CD8-positive, alpha-beta memory T cell (primary cell): ENCODE data around the gene ANGEL1. TPM values are rescaled to one million over a fixed set of nuclear protein-coding genes. Genes with fewer than 3 reads are reported as not detected.

ENCODE experiments used
- CTCF ChIA-PET: fragments of 350-600 bp; sonication (Branson Sonifier 250); formaldehyde crosslinking; loops from one replicate; lab custom pipeline; 2021; ENCODE audit warnings: antibody characterized with exemption; lab: Charles Lee
- POLR2A ChIA-PET: fragments of 350-600 bp; sonication (Branson Sonifier 250); formaldehyde crosslinking; loops from one replicate; lab custom pipeline; 2021; ENCODE audit warnings: antibody characterized with exemption; lab: Charles Lee
- DNase-seq, 5 donors: peaks; one replicate each; pipeline versions ENCODE4 v3.0.0 to v3.0.0-alpha.2; 2020 to 2022; ENCODE audit warnings: mixed read lengths in 1 of 5
- H3K27ac ChIP-seq: one replicate; pipeline ENCODE4 v1.7.0; 2013; ENCODE audit warnings: low read depth, mild to moderate bottlenecking, low read length, moderate library complexity
- H3K27me3 ChIP-seq: 2 replicates; pipeline ENCODE4 v1.7.0; 2013; ENCODE audit warnings: low read length, mild to moderate bottlenecking; ENCODE audit not compliant: insufficient read depth, poor library complexity, severe bottlenecking
- H3K36me3 ChIP-seq: 2 replicates; pipeline ENCODE4 v1.7.0; 2013; ENCODE audit warnings: mild to moderate bottlenecking, low read length, moderate library complexity; ENCODE audit not compliant: insufficient read depth
- H3K4me1 ChIP-seq: 2 replicates; pipeline ENCODE4 v1.7.0; 2013; ENCODE audit warnings: mild to moderate bottlenecking, low read length, moderate library complexity; ENCODE audit not compliant: insufficient read depth
- H3K4me3 ChIP-seq: 2 replicates; pipeline ENCODE4 v1.7.0; 2013; ENCODE audit warnings: mild to moderate bottlenecking, low read length
- H3K9me3 ChIP-seq: 2 replicates; pipeline ENCODE4 v1.7.0; 2013; ENCODE audit warnings: mild to moderate bottlenecking, low read length
- H3K27ac Mint-ChIP-seq, 8 donors: one replicate each; pipeline ENCODE4 v1.8.0; 2020 to 2021; ENCODE audit warnings: mixed read lengths in 8 of 8, mild to moderate bottlenecking in 6 of 8, inconsistent platforms in 3 of 8, moderate library complexity in 3 of 8
- H3K27me3 Mint-ChIP-seq, 2 donors: one replicate each; pipeline ENCODE4 v1.8.0; 2020 to 2021; ENCODE audit warnings: mixed read lengths in 2 of 2, mild to moderate bottlenecking in 1 of 2, moderate library complexity in 1 of 2
- H3K36me3 Mint-ChIP-seq, 3 donors: one replicate each; pipeline ENCODE4 v1.8.0; 2020 to 2021; ENCODE audit warnings: mixed read lengths in 3 of 3, inconsistent platforms in 1 of 3, mild to moderate bottlenecking in 1 of 3
- H3K4me1 Mint-ChIP-seq, 3 donors: one replicate each; pipeline ENCODE4 v1.8.0; 2020 to 2021; ENCODE audit warnings: mixed read lengths in 3 of 3, inconsistent platforms in 1 of 3, mild to moderate bottlenecking in 1 of 3
- H3K4me3 Mint-ChIP-seq, 7 donors: one replicate each; pipeline ENCODE4 v1.8.0; 2020 to 2021; ENCODE audit warnings: mixed read lengths in 7 of 7, mild to moderate bottlenecking in 6 of 7, moderate library complexity in 4 of 7, inconsistent platforms in 2 of 7
- H3K9me3 Mint-ChIP-seq, 5 donors: one replicate each; pipeline ENCODE4 v1.8.0; 2020 to 2022; ENCODE audit warnings: mixed read lengths in 5 of 5, mild to moderate bottlenecking in 3 of 5, moderate library complexity in 2 of 5, inconsistent platforms in 1 of 5
- polyA plus RNA-seq: library from polyadenylated mRNA; unstranded; fragments of 300-500 nt; fragmentation: Illumina TruSeq; gene quantifications from one replicate; pipeline ENCODE4 v1.2.3, GENCODE V29; 2021
- total RNA-seq, 2 experiments: library from RNA; stranded (reverse); gene quantifications; one replicate each; pipeline ENCODE4 v1.2.3, GENCODE V29; 2021

ANGEL1 gene
- total and polyA plus RNA-seq, 3 experiments from 2014 or later = 16.0 to 19.7 (median 17.1) TPM

DNA sequence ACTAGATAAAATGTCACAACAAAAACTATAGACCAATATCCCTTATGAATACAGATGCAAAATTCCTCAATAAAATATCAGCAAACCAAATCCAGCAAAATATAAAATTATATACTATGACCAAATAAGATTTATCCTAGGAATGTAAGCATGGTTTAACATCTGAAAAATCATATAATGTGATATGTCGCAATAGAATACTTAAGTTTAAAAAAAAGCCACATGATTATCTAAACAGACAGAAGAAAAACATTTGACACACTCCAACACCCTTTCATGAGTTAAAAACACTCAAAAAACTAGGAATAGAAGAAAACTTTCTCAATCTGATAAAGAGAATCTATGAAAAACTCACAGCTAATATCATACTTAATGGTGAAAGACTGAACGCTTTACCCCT lies 20.3 kb downstream of the ANGEL1 start:
- H3K4me1 ChIP-seq = no peaks in the 10 kb centered on the region
- H3K27me3 ChIP-seq = no peaks in the 10 kb centered on the region
- DNase-seq = no peak
- peaks cover 31% of the 10 kb centered on the region for H3K36me3 ChIP-seq
- H3K4me3 ChIP-seq = no peak overlapping the region
- Mint-ChIP-seq H3K27me3 (no peaks in the 10 kb centered on the region), H3K36me3 (peaks cover 0 to 74% (median 23%) of the 10 kb centered on the region in 3 donors), H3K27ac (peak overlapping the region in 1 of 8 donors; percentile 47), H3K4me3 (no peak overlapping the region), H3K4me1 (no peaks in the 10 kb centered on the region), H3K9me3 (no peaks in the 10 kb centered on the region)
- CTCF ChIA-PET = no interaction called here
- H3K9me3 ChIP-seq = no peaks in the 10 kb centered on the region
- no peak overlapping the region for H3K27ac ChIP-seq
- POLR2A ChIA-PET = no interaction called here

GRCh38 chr14:76786601-76787000 lies 26.1 kb downstream of the ANGEL1 start:
- ChIA-PET CTCF (interaction anchor here (5.9 kb wide), 1 partner anchor 76 kb away, joined by 57 read pairs; no protein-coding TSS in a partner anchor), POLR2A (no interaction called here)
- Histone ChIP-seq H3K36me3 (peaks cover 43% of the 10 kb centered on the region), H3K4me3 (no peak overlapping the region), H3K4me1 (peaks cover 9% of the 10 kb centered on the region), H3K27me3 (no peaks in the 10 kb centered on the region), H3K27ac (no peak overlapping the region), H3K9me3 (no peaks in the 10 kb centered on the region)
- peaks cover 13 to 30% (median 16%) of the 10 kb centered on the region in 3 donors for H3K4me1 Mint-ChIP-seq
- H3K9me3 Mint-ChIP-seq = no peaks in the 10 kb centered on the region
- DNase-seq = no peak
- H3K4me3 Mint-ChIP-seq = no peak overlapping the region
- peaks cover 0 to 77% (median 24%) of the 10 kb centered on the region in 3 donors for H3K36me3 Mint-ChIP-seq
- peak overlapping the region in 2 of 8 donors; percentile 61 to 66 for H3K27ac Mint-ChIP-seq
- no peaks in the 10 kb centered on the region for H3K27me3 Mint-ChIP-seq

DNA sequence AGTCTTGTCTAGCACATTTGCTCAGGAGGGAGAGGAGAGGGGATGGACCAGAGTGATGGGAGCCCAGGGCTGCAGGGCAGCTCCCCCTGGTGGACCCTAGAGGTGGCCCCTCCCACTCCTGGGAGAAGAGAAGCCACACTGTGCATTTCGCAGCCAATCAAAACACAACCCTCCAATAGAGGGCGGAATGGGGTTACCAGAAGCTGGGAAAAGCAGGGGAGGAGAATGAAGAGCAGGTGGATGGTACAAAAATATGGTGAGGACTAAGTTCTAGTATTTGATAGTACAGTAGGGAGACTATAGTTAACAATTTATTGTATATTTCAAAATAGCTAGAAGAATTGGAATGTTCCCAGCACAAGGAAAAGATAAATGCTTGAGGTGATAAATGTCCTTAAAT lies 27.8 kb downstream of the ANGEL1 start:
- H3K9me3 Mint-ChIP-seq = no peaks in the 10 kb centered on the region
- DNase-seq = peak; percentile 17 to 68 (median 38)
- ChIA-PET CTCF (interaction anchor here (0.7 to 5.9 kb wide), 11 partner anchors 12 to 88 kb away, joined by 3 to 57 read pairs (median 4); partner anchors contain the start of genes ANGEL1 and VASH1), POLR2A (no interaction called here)
- H3K4me3 Mint-ChIP-seq = peak overlapping the region in 1 of 7 donors; percentile 77
- no peaks in the 10 kb centered on the region for H3K27me3 Mint-ChIP-seq
- H3K4me1 Mint-ChIP-seq = peaks cover 13 to 30% (median 21%) of the 10 kb centered on the region in 3 donors
- Histone ChIP-seq H3K36me3 (peaks cover 30% of the 10 kb centered on the region), H3K27ac (no peak overlapping the region), H3K9me3 (no peaks in the 10 kb centered on the region), H3K4me3 (no peak overlapping the region), H3K4me1 (peaks cover 9% of the 10 kb centered on the region), H3K27me3 (no peaks in the 10 kb centered on the region)
- H3K36me3 Mint-ChIP-seq = peaks cover 0 to 72% (median 25%) of the 10 kb centered on the region in 3 donors
- H3K27ac Mint-ChIP-seq = peak overlapping the region in 6 of 8 donors; percentile 47 to 80 (median 68)

GRCh38 chr14:76784266-76784874 lies 28.3 kb downstream of the ANGEL1 start:
- H3K9me3 ChIP-seq = no peaks in the 10 kb centered on the region
- peaks cover 13 to 30% (median 21%) of the 10 kb centered on the region in 3 donors for H3K4me1 Mint-ChIP-seq
- H3K36me3 Mint-ChIP-seq = peaks cover 0 to 70% (median 25%) of the 10 kb centered on the region in 3 donors
- no peaks in the 10 kb centered on the region for H3K9me3 Mint-ChIP-seq
- ChIA-PET POLR2A (interaction anchor here (0.9 kb wide), 1 partner anchor 74 kb away, joined by 3 read pairs; no protein-coding TSS in a partner anchor), CTCF (interaction anchor here (0.7 to 5.9 kb wide), 11 partner anchors 11 to 88 kb away, joined by 3 to 57 read pairs (median 4); partner anchors contain the start of genes ANGEL1 and VASH1)
- H3K36me3 ChIP-seq = peaks cover 29% of the 10 kb centered on the region
- H3K27me3 Mint-ChIP-seq = no peaks in the 10 kb centered on the region
- peak overlapping the region in 6 of 8 donors; percentile 17 to 74 (median 60) for H3K27ac Mint-ChIP-seq
- peak overlapping the region in 1 of 7 donors; percentile 77 for H3K4me3 Mint-ChIP-seq
- no peak for DNase-seq
- H3K4me1 ChIP-seq = peaks cover 9% of the 10 kb centered on the region
- no peak overlapping the region for H3K27ac ChIP-seq
- no peaks in the 10 kb centered on the region for H3K27me3 ChIP-seq
- H3K4me3 ChIP-seq = no peak overlapping the region

- peaks cover 17% of the 10 kb centered on the region for H3K36me3 ChIP-seq
- no peak overlapping the region for H3K27ac ChIP-seq
- H3K9me3 Mint-ChIP-seq = no peaks in the 10 kb centered on the region
- peak overlapping the region; percentile 21 to 91 (median 82) for H3K27ac Mint-ChIP-seq
- POLR2A ChIA-PET = interaction anchor here (0.9 kb wide), 1 partner anchor 73 kb away, joined by 3 read pairs; no protein-coding TSS in a partner anchor
- peaks cover 0 to 58% (median 20%) of the 10 kb centered on the region in 3 donors for H3K36me3 Mint-ChIP-seq
- H3K4me3 Mint-ChIP-seq = peak overlapping the region in 4 of 7 donors; percentile 10 to 70 (median 24)
- no peak for DNase-seq
- H3K9me3 ChIP-seq = no peaks in the 10 kb centered on the region
- H3K4me3 ChIP-seq = no peak overlapping the region
- peaks cover 9% of the 10 kb centered on the region for H3K4me1 ChIP-seq
- H3K27me3 Mint-ChIP-seq = no peaks in the 10 kb centered on the region
- H3K4me1 Mint-ChIP-seq = peaks cover 13 to 30% (median 21%) of the 10 kb centered on the region in 3 donors
- CTCF ChIA-PET = interaction anchor here (1.6 to 5.9 kb wide), 2 partner anchors 12 to 73 kb away, joined by 3 to 57 read pairs; no protein-coding TSS in a partner anchor
- no peaks in the 10 kb centered on the region for H3K27me3 ChIP-seq
Observed at GRCh38 chr14:76782885-76783566, 29.7 kb downstream of the ANGEL1 start.

DNA sequence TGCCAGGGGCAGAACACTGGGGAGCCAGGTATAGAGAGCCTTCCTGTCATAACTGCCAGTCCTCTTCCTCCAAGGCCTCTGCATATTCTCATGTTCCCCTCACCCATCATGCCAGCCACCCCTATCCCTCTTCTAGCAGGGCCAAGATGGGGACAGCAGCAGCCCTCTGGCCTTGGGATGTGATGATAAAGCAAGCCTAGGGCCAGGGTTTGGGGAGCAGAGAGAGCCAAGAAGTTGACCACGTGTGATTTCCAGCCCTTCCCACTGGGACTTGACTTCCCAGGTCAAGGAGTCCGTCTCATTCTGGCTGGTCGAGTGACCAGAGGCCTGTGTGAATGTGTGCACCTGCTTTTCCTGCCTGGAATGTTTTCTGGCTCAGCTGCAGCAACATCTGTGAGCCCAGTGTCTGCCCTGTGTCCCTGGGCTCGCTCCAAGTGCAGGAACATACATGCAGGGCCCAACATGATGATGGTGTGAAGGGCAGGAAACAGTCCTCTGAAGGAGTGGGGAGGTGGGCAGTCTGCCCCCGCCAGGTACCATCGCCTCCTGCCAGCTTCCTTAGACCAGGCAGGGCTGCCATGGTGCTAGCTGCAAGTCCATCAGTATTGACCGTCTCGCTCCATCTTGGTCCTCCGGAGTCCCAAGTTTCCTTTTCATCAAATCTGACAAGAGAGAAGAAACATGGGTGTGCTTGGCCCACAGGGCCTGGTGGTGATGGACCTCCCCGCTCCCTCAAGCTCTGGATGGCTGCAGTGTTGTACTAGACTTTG lies 30.4 kb downstream of the ANGEL1 start:
- Histone ChIP-seq H3K9me3 (no peaks in the 10 kb centered on the region), H3K27ac (no peak overlapping the region), H3K27me3 (no peaks in the 10 kb centered on the region), H3K36me3 (peaks cover 12% of the 10 kb centered on the region), H3K4me1 (peaks cover 9% of the 10 kb centered on the region), H3K4me3 (no peak overlapping the region)
- Mint-ChIP-seq H3K4me3 (peak overlapping the region in 3 of 7 donors; percentile 10 to 70 (median 23)), H3K36me3 (peaks cover 0 to 51% (median 17%) of the 10 kb centered on the region in 3 donors), H3K4me1 (peaks cover 13 to 30% (median 21%) of the 10 kb centered on the region in 3 donors), H3K27ac (peak overlapping the region; percentile 53 to 95 (median 82)), H3K9me3 (no peaks in the 10 kb centered on the region), H3K27me3 (no peaks in the 10 kb centered on the region)
- ChIA-PET CTCF (interaction anchor here (1.6 to 5.9 kb wide), 2 partner anchors 12 to 72 kb away, joined by 3 to 57 read pairs; no protein-coding TSS in a partner anchor), POLR2A (interaction anchor here (0.6 kb wide), 1 partner anchor 14 kb away, joined by 3 read pairs; no protein-coding TSS in a partner anchor)
- no peak for DNase-seq

DNA sequence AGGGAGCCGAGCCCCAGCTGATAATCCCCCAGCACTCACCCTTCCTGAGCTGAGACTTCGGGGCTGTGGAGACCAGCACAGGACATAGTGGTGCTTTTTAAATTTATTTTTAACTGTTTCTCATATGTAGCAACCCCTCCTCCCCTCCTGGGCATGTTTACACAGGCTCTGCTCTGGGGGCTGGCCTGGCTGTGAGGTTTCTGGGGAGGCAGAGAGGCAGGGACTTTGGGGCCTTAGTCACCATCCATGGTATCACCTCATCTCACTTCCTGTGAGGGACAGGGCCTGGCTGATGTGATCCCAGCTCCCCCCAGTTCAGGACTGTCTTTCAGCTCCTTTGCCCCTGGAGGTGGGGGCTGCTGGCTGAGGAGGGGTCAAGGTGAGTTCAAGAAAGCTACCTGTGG lies 31.0 kb downstream of the ANGEL1 start:
- H3K9me3 Mint-ChIP-seq = no peaks in the 10 kb centered on the region
- H3K4me3 Mint-ChIP-seq = no peak overlapping the region
- no peak for DNase-seq
- no peaks in the 10 kb centered on the region for H3K27me3 Mint-ChIP-seq
- peaks cover 9% of the 10 kb centered on the region for H3K4me1 ChIP-seq
- no peaks in the 10 kb centered on the region for H3K27me3 ChIP-seq
- no peak overlapping the region for H3K27ac ChIP-seq
- peak overlapping the region in 5 of 8 donors; percentile 27 to 95 (median 53) for H3K27ac Mint-ChIP-seq
- peaks cover 0 to 45% (median 11%) of the 10 kb centered on the region in 3 donors for H3K36me3 Mint-ChIP-seq
- no peaks in the 10 kb centered on the region for H3K9me3 ChIP-seq
- ChIA-PET CTCF (interaction anchor here (5.9 kb wide), 1 partner anchor 71 kb away, joined by 57 read pairs; no protein-coding TSS in a partner anchor), POLR2A (interaction anchor here (0.6 kb wide), 1 partner anchor 14 kb away, joined by 3 read pairs; no protein-coding TSS in a partner anchor)
- H3K36me3 ChIP-seq = peaks cover 7% of the 10 kb centered on the region
- H3K4me3 ChIP-seq = no peak overlapping the region
- H3K4me1 Mint-ChIP-seq = peaks cover 13 to 30% (median 21%) of the 10 kb centered on the region in 3 donors
